Stimulated activated CD8-positive, alpha-beta memory T cell treated with anti-CD3 and anti-CD28 coated beads, Interleukin-12 subunit alpha, Interleukin-12 subunit beta, amount 100 ng/mL, for 24 hours (primary cell): Measurements from ENCODE around the gene BRSK2.
"Not testable (repeated sequence)": the region's sequence is repeated elsewhere in the genome, so short reads cannot be mapped to it uniquely, and the experiment has no call there.

Experiments used
- DNase-seq: peaks from one replicate; pipeline ENCODE4 v3.0.0-alpha.2; 2020; ENCODE audit errors: extremely low read depth

Gene BRSK2

DNA sequence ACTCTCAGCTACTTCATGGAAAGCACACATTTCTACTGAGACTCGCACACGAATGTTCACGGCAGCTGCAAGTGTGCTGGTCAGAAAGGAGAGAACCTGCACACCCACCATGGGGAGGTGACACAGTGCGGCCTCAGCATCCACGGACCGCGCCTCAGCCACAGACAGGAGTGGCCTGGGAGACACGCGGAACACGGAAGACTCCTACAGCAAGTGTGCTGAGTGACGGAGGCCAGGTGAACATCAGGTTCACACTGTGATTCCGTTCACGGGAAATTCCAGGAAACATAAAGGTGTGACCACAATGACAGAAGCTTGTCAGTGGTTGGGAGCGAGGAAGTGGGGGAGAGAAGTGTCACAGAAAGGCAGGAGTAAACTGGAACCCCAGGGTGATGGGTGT is 110.2 kb downstream of the BRSK2 start:
- DNase-seq: no peak

GRCh38 chr11:1500466-1501420 is 111.0 kb downstream of the BRSK2 start:
- no peak for DNase-seq

GRCh38 chr11:1501421-1502167 is 111.9 kb downstream of the BRSK2 start:
- no peak for DNase-seq

- no peak for DNase-seq
Measured at GRCh38 chr11:1502168-1502953, 112.6 kb downstream of the BRSK2 start.

DNA sequence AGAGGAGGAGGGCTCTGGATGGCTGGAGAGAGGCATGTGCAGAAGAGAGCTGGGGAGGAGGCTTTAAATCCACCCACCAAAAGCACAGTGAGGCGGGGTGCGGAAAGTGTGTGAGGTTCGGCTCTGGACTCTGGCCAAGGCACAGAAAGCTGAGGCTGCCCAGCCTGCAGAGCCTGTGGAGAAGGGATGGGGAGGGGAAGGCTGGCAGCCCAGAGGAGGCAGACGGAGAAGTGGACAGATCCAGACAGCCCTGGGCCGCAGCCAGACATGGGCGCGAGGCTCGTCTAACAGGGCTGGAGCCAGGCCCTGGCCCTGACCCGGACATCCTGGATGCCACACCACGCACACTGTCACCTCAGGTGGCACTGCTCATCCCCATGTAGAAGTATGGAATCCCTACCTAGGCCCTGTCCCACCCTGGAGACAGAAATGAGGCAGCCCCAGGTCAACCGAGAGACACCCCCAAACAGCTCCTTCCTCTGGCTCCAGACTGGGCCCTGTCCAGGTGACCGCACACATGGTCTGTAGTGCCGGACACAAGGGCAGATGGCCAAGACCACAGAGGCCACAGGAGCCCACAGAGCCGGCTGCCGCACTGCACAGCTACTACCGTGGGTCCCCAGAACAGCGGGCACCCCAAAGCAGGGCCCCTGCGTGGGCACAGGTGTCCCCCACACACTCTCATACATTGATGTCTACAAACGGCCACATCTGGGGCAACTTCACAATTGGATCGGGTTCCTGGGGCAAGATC is 113.4 kb downstream of the BRSK2 start:
- DNase-seq: no peak

GRCh38 chr11:1503708-1504104 is 114.0 kb downstream of the BRSK2 start:
- DNase-seq: no peak

DNA sequence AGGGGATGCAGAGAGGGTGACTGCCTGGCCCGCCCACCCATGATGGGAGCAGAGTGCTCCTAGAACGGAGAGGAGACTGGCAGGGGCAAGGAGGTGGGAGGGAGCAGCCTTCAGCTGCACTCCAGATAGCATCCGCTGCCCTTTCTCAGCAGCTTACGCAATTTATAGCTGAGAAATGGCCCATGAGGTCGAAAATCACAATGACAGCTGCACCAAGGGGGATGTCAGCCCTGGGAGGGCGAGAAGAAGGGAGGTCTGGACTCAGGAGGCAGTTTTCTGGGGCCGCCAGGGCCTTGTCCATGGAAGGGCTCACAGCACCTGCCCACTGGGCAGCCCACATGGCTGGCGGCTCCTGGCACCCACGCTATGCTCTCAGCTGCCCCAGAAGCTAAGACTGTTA is 114.4 kb downstream of the BRSK2 start:
- DNase-seq: no peak

DNA sequence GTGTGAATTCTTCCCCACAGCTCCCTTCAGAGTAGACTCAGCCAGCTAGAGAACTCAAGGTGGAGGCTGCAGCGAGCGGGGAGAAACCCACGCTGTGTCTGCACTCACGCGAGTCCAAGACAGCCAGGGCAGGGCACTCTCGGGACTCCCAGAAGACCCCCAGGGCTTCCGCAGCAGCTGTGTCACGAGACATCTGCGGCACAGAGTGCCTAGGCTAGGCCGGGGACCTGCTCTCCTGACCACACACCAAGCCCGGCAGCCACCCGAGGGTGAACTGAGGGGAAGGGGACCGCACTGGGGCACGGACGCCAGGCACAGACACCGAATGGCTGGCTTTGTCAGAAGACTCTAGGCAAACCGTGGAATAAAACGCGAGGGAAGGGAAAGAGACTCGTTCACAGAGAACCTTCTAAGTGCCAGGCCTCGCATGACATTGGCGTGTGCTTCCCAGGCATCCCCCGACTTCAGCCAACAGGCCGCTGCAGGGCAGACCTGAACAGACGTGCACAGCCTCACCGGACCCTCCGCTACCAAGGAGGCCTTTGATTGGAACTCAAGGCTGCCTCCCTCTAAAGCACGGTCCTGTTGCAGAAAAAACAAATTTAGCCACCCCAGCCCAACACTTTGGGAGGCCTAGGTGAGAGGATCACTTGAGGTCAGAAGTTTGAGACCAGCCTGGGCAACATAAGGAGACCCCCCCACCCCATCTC is 115.0 kb downstream of the BRSK2 start:
- no peak for DNase-seq

- DNase-seq: no peak
Measured at GRCh38 chr11:1505480-1505879, 115.7 kb downstream of the BRSK2 start.

- no peak for DNase-seq
Measured at GRCh38 chr11:1506981-1507380, 117.2 kb downstream of the BRSK2 start.

DNA sequence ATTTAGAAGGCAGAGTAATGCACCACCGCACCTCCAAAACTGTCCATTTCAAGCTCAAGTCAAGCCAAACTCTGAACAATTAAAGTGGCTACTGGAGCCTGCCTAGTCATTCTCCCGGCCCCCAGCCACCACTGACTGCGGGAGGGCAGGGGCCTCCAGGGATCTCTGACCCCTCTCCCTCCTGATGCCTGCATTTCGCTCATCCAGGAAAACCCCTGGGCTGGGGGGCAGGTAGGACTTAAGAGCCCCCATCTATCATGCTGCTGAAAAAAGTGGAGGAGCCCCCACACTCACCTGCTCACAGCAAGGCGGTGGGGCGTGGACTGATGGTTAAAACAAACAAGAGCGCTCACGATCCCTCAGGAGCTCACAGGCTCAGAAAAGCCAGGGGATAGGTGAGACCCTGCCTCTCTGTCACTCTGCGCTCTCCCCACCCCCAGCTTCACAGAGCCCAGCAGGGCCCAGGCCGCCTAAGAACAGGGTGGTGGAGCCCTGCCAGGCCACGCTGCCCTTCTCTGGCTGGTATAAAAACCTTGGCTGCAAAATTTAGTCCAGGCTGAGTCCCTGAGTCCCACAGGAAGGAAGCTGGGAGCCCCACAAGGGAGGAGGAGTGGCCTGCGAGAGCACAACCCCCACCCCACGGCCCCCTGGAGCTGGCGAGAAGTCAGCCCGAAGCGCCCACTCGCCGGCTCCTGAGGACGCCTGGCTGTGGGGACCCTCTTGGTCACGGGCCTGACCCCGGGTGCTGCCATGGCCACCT is 117.8 kb downstream of the BRSK2 start:
- DNase-seq: no peak

GRCh38 chr11:1508491-1508891 is 118.8 kb downstream of the BRSK2 start:
- no peak for DNase-seq

GRCh38 chr11:1508986-1509385 is 119.3 kb downstream of the BRSK2 start:
- DNase-seq: no peak

GRCh38 chr11:1509626-1510255 is 120.0 kb downstream of the BRSK2 start:
- no peak for DNase-seq

GRCh38 chr11:1510351-1510750 is 120.6 kb downstream of the BRSK2 start:
- DNase-seq: not testable (repeated sequence)

DNA sequence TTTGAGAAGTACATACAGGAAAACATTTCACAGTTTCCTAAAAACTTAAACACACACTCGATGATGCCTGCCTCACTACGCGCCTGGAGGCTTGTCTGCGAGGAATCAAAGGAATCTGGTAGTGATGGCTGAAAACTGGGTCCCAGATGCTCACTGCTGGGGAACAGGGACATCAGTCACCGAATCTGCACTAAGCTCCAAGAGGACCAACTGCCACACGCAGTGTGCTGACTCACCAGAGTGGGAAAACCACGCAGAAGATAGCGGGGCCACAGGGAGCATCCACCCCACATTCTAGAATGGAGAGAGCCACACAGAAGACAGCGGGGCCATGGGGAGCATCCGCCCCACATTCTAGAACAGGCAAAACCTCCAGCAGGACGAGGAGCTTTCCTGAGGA is 121.2 kb downstream of the BRSK2 start:
- no peak for DNase-seq

GRCh38 chr11:1511937-1512496 is 122.3 kb downstream of the BRSK2 start:
- DNase-seq: no peak
